Panc1 (cell line): ENCODE measurements around the gene LARP4B. TPM values are rescaled to one million over a fixed set of nuclear protein-coding genes. Genes with fewer than 3 reads are reported as not detected.

Source experiments
- ATAC-seq: fragments of 200-7000 bp; cut with Tn5 transposase; 2 replicates; pipeline ENCODE4 v1.9.1; 2020; ENCODE audit warnings: mild to moderate bottlenecking, moderate library complexity
- BruUV-seq: library from RNA; stranded (reverse); fragments of 400-500 nt; replicated peaks from 2 replicates; lab custom pipeline; 2021; lab: Mats Ljungman, UMichigan
- CTCF ChIA-PET: fragments of 300-600 bp; sonication (Branson Sonifier 250); formaldehyde crosslinking; loops from one replicate; lab custom pipeline; 2022; ENCODE audit warnings: antibody characterized with exemption; lab: Charles Lee
- POLR2A ChIA-PET: fragments of 300-600 bp; sonication (Branson Sonifier 250); formaldehyde crosslinking; loops from one replicate; lab custom pipeline; 2022; ENCODE audit warnings: antibody characterized with exemption; lab: Charles Lee
- DNase-seq: peaks from one replicate; pipeline ENCODE4 v3.0.0-alpha.2; 2010; ENCODE audit warnings: low read depth, low spot score
- H3K27ac ChIP-seq: 2 replicates; pipeline ENCODE4 v1.5.1; 2011; ENCODE audit warnings: mild to moderate bottlenecking, low read length, inconsistent platforms
- H3K27me3 ChIP-seq: fragments of 200-500 bp; sonication (Bioruptor generic); 2 replicates; pipeline ENCODE4 v1.6.0; 2014; ENCODE audit warnings: low read length, inconsistent platforms; ENCODE audit not compliant: control insufficient read depth, insufficient read depth
- H3K36me3 ChIP-seq: fragments of 200-500 bp; sonication (Bioruptor generic); 2 replicates; pipeline ENCODE4 v1.5.1; 2014; ENCODE audit warnings: inconsistent platforms, mild to moderate bottlenecking, low read length, moderate library complexity; ENCODE audit not compliant: control insufficient read depth, insufficient read depth
- H3K4me1 ChIP-seq: 2 replicates; pipeline ENCODE4 v1.5.1; 2011; ENCODE audit warnings: inconsistent platforms, mild to moderate bottlenecking, low read length, moderate library complexity; ENCODE audit not compliant: control insufficient read depth, insufficient read depth
- H3K4me3 ChIP-seq, 2 experiments: 2 replicates each; pipeline ENCODE4 v1.5.1; 2011 to 2012; ENCODE audit warnings: low read depth in 2 of 2, low read length in 2 of 2, mild to moderate bottlenecking in 2 of 2, inconsistent platforms in 1 of 2, moderate library complexity in 1 of 2
- H3K9me3 ChIP-seq: fragments of 200-500 bp; sonication (Bioruptor generic); 2 replicates; pipeline ENCODE4 v1.5.1; 2014; ENCODE audit warnings: low read depth, mild to moderate bottlenecking, inconsistent platforms, low read length, moderate library complexity; ENCODE audit not compliant: control insufficient read depth, insufficient read depth
- POLR2AphosphoS5 ChIP-seq: IDR thresholded peaks from 2 replicates; pipeline ENCODE4 v1.6.1; 2012; ENCODE audit warnings: mild to moderate bottlenecking, low read depth, low read length, moderate library complexity
- SIN3A ChIP-seq: IDR thresholded peaks from 2 replicates; pipeline ENCODE4 v1.6.1; 2012; ENCODE audit warnings: low read depth, mild to moderate bottlenecking, low read length, moderate library complexity, borderline replicate concordance; ENCODE audit not compliant: insufficient read depth
- TCF7L2 ChIP-seq: IDR thresholded peaks from 2 replicates; pipeline ENCODE4 v1.6.1; 2011; ENCODE audit warnings: mild to moderate bottlenecking, low read depth, low read length, inconsistent platforms
- in situ Hi-C: cut with HindIII; loops from 2 replicates; pipeline ENCODE4 v1.10.0; 2016; ENCODE audit warnings: low sequenced_read_pairs, low pct_unique_long_range_greater_than_20kb
- intact Hi-C: fragments of 100-400 bp; cut with micrococcal nuclease; formaldehyde crosslinking; loops from one replicate; pipeline ENCODE4 v1.10.0; 2022; ENCODE audit not compliant: unreplicated experiment
- total RNA-seq: library from RNA; stranded (reverse); gene quantifications from one replicate; pipeline ENCODE4 v1.2.1, GENCODE V29; 2021; ENCODE audit not compliant: unreplicated experiment
- TF ChIP-seq, protein P1 (sequence below): fragments of 450-650 bp; IDR thresholded peaks from 2 replicates; pipeline ENCODE4 v1.5.1; 2017; ENCODE audit warnings: mild to moderate bottlenecking
- TF ChIP-seq, protein P2 (sequence below), 2 experiments: IDR thresholded peaks; 2 replicates each; pipeline ENCODE4 v1.6.1; 2011 to 2012; ENCODE audit warnings: low read depth in 2 of 2, control low read depth in 1 of 2, low read length in 1 of 2, mild to moderate bottlenecking in 1 of 2, moderate library complexity in 1 of 2; ENCODE audit not compliant: insufficient read depth in 1 of 2

LARP4B gene
- total RNA-seq, 1 experiment from 2014 or later = 87.0 TPM

DNA sequence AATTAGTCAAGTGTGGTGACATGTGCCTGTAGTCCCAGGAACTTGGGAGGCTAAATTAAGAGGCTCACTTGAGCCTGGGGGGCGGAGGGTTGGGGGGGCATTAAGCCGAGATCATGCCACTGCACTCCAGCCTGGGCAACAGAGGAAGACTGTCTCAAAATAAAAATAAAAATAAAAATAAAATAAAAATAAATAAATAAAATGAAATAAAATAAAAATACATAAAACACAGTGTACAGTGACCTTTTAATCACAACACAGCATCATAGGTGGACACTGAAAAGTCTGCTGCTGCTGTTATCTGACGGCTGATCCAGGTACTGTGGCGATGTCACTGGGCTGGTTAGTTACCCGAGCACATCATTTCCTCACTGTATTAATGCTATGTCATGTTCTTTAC is 27.1 kb downstream of the LARP4B start:
- BruUV-seq = no TSS peak
- Histone ChIP-seq H3K9me3 (no peaks in the 10 kb centered on the region), H3K36me3 (no peaks in the 10 kb centered on the region; the same call in 1 of the 2 replicates), H3K27me3 (no peaks in the 10 kb centered on the region), H3K4me1 (no peaks in the 10 kb centered on the region; the same call in 1 of the 2 replicates), H3K27ac (no peak overlapping the region), H3K4me3 (no peak overlapping the region)
- ChIA-PET POLR2A (no interaction called here), CTCF (no interaction called here)
- no peak for ATAC-seq
- intact Hi-C loops (no loop called here), in situ Hi-C loops (no loop called here)
- DNase-seq = no peak
- TF ChIP-seq POLR2AphosphoS5 (no peak), TCF7L2 (no peak), SIN3A (no peak)
- TF ChIP-seq, protein P1, sequence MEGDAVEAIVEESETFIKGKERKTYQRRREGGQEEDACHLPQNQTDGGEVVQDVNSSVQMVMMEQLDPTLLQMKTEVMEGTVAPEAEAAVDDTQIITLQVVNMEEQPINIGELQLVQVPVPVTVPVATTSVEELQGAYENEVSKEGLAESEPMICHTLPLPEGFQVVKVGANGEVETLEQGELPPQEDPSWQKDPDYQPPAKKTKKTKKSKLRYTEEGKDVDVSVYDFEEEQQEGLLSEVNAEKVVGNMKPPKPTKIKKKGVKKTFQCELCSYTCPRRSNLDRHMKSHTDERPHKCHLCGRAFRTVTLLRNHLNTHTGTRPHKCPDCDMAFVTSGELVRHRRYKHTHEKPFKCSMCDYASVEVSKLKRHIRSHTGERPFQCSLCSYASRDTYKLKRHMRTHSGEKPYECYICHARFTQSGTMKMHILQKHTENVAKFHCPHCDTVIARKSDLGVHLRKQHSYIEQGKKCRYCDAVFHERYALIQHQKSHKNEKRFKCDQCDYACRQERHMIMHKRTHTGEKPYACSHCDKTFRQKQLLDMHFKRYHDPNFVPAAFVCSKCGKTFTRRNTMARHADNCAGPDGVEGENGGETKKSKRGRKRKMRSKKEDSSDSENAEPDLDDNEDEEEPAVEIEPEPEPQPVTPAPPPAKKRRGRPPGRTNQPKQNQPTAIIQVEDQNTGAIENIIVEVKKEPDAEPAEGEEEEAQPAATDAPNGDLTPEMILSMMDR = no peak
- TF ChIP-seq, protein P2, sequence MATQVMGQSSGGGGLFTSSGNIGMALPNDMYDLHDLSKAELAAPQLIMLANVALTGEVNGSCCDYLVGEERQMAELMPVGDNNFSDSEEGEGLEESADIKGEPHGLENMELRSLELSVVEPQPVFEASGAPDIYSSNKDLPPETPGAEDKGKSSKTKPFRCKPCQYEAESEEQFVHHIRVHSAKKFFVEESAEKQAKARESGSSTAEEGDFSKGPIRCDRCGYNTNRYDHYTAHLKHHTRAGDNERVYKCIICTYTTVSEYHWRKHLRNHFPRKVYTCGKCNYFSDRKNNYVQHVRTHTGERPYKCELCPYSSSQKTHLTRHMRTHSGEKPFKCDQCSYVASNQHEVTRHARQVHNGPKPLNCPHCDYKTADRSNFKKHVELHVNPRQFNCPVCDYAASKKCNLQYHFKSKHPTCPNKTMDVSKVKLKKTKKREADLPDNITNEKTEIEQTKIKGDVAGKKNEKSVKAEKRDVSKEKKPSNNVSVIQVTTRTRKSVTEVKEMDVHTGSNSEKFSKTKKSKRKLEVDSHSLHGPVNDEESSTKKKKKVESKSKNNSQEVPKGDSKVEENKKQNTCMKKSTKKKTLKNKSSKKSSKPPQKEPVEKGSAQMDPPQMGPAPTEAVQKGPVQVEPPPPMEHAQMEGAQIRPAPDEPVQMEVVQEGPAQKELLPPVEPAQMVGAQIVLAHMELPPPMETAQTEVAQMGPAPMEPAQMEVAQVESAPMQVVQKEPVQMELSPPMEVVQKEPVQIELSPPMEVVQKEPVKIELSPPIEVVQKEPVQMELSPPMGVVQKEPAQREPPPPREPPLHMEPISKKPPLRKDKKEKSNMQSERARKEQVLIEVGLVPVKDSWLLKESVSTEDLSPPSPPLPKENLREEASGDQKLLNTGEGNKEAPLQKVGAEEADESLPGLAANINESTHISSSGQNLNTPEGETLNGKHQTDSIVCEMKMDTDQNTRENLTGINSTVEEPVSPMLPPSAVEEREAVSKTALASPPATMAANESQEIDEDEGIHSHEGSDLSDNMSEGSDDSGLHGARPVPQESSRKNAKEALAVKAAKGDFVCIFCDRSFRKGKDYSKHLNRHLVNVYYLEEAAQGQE (IDR thresholded peaks at IDR 0.05; ENCODE audit: insufficient read depth in 1 of 2, low read depth in 2 of 2, low read length in 1 of 2) = no peak

DNA sequence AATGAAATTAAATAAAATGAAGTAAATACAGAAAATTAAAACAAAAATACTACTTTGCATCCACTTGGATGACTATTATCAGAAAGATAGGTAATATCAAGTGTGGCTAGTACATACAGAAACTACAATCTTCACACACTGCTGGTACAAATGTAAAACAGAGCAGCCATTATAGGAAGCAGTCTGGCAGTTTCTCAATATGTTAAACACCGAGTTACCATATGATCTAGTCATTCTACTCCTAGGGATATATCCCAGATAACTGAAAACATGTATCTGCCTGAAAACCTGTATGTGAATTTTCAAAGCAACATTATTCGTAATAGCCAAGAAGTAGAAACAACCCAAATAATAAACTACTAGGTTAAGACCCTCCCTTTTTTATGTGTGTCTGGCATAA is 33.4 kb downstream of the LARP4B start:
- ChIA-PET CTCF (no interaction called here), POLR2A (no interaction called here)
- Histone ChIP-seq H3K9me3 (no peaks in the 10 kb centered on the region), H3K4me3 (no peak overlapping the region), H3K27me3 (no peaks in the 10 kb centered on the region), H3K36me3 (no peaks in the 10 kb centered on the region; the same call in 1 of the 2 replicates), H3K4me1 (no peaks in the 10 kb centered on the region), H3K27ac (no peak overlapping the region)
- TF ChIP-seq POLR2AphosphoS5 (no peak), TCF7L2 (no peak)
- TF ChIP-seq, protein P2 (IDR thresholded peaks at IDR 0.05; ENCODE audit: insufficient read depth in 1 of 2, low read depth in 2 of 2, low read length in 1 of 2) = no peak
- TF ChIP-seq, protein P1 = no peak
- no peak for ATAC-seq
- in situ Hi-C loops (no loop called here), intact Hi-C loops (no loop called here)
- no TSS peak for BruUV-seq
- no peak for DNase-seq
